GM19324 (cell line): Measurements from ENCODE around the gene SOX6.

ENCODE experiments used
- ATAC-seq: cut with Tn5 transposase; IDR thresholded peaks from one replicate; pipeline ENCODE4 v1.9.1; 2021; ENCODE audit warnings: mild to moderate bottlenecking, moderate library complexity; ENCODE audit not compliant: unreplicated experiment, low FRiP score

SOX6 gene

DNA sequence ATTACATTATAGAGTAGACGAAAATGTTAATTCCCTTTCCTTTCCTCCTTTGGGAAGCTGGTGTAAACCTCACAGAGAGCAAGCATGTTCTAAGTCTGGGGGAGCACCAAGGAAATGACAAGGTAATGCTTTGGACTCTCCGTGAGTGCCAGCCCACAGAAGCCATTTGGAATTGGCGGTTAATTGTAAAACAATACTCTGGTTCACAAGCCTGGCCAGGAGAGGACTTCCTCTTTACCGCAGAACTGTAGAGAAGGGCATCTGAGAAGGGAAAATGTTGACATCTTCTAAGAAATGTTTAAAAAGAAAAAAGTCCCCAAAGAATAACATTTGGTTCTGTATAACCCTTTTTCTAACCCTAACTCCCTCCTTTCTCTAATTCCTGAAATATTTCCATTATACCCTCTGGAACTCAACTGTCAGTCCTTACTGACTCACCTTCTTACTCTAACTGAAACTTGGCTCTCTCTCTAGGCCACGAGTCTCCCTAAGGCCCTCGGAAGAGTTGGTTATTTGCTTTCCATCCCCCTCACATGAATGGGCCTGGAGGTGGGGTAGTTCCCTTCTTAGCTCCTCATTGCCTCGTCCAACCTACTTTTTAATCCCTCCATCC is 379.8 kb downstream of the SOX6 start:
- ATAC-seq: no peak

DNA sequence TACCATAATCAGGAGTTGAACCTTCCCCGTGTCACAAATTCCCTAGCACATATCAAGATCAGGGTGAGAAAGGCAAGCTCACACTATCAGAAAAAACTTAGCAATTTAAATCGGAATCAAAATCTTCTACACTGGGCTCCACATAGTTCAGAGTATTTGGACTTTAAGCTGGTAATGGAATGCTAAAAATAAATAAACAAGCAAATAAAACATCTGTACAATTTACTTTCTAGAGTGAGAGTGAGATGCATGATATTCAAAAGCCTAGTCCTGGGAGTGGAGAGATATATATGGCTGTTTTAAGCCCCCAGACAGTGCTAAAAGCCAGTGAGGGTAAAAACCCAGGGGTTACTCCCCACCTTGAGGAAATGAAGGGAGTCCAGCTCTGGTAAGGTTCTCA is 380.6 kb downstream of the SOX6 start:
- no peak for ATAC-seq

GRCh38 chr11:15972838-15973237 is 383.5 kb downstream of the SOX6 start:
- ATAC-seq: no peak

DNA sequence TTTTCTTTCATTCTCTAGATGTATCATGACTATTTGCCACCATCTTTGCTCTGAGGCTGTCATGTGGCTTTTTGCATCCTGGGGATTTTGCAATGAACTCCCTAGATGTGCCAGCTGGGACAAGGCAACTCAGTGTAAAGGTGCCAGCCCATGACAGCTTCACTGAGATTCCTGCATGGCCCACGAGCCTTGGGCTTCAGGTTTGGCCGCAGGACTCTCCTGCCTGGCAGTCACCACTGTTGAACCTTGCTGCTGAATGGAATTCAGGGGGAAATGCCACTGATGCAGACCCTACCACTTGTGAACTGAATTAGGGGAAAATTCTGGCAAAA is 385.2 kb downstream of the SOX6 start:
- no peak for ATAC-seq

- no peak for ATAC-seq
These were observed 385.7 kb downstream of the SOX6 start for GRCh38 chr11:15970506-15971214.

DNA sequence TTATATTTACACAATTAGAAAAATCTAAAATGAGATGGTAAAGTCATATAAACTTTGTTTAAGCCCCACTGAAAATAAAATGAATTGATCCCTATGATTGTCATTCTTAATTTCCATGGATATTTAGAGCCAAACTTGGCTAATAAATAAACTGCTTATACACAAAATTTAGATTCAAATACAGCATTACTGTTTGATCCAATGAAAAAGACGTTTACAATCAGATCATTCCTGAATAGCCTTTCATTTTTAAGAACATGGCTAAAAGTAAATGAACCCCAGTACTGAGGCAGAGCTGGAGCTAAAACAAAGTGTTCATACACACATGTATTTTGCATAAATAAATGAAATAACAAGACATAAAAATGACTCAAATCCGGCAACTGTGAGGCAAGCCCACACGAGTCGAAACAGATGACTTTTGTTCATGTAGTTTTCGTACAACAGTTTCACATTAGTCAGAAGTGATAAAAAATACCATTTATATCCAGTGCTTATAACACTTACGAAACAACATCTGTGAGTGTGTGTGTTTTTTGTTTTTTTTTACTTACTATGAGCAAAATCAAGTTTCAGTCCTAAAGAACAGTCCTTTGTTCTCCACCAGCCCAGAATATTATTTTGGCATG is 386.5 kb downstream of the SOX6 start:
- ATAC-seq: no peak

GRCh38 chr11:15969281-15969680 is 387.1 kb downstream of the SOX6 start:
- peak; percentile 70 for ATAC-seq

GRCh38 chr11:15968461-15969130 is 387.8 kb downstream of the SOX6 start:
- no peak for ATAC-seq

DNA sequence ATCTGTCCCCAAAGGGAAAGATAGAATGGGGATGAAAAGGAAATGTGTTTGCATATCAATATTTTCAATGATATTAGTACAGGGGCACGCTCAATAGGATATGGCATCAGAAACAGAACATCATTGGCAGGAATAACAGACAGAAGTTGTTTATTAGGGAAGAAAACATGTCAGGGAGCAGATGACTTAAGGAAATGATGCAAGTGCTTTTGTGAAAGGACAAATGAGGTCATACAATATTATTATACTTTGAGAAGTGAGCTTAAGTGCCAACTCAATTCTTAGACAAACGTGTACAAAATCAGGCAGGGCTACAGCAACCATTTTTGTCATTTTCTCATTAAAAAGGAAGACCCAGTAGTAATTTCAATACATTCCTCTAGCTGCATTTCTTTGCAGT is 388.4 kb downstream of the SOX6 start:
- no peak for ATAC-seq

GRCh38 chr11:15967166-15967565 is 389.2 kb downstream of the SOX6 start:
- ATAC-seq: no peak

DNA sequence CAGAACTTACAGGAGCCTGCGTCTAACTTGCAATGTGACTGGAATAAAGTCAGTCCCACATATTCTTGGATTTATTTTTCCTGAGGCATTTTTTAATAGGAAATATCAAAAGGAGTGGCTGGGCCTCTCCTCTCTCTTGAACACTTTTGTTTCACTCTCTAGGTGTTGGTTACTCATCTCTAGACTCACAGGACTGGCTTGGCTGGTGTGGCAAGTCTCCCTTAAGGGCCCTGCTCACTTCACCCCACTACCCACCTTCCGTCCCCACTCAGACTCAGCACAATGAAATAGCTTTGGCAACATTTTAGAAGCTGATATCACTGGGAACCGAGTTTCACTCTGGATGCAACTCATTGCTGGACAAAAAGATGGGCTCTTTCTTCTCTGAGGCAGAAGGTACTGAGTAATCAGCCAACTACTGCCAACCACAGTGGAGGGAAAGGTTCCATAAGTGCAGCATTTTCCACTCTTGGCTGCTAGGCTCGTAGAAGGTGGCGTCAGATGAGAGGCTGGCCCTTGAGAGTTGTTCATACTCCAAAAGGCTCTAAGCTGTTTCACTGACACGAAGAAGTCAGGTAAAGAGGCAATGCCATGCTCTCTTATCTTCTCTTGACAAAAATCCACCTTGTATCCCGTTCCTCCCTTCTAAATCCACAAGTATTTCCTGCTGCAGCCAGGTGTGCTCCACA is 390.6 kb downstream of the SOX6 start:
- ATAC-seq: no peak

- ATAC-seq: no peak
These were observed 393.1 kb downstream of the SOX6 start for GRCh38 chr11:15963266-15963665.

DNA sequence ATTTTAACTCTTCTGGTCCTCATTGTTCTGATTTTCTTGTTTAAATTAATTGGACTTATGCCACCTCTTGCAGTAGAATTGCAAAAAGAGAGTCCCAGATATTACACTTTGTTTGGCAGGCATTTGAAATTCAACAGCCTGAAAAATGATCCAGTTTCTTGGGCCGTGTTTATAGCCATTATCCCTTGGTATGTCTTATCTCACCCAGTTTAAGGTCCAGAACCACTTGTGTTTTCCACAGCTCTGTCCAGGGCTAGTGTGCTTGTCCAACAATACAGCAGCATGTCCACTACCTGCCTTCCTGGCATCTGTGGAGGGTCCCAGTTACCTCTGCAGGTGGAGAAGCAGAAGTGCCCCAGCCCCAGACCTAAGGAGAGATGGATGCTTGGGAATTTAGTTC is 397.4 kb downstream of the SOX6 start:
- no peak for ATAC-seq

DNA sequence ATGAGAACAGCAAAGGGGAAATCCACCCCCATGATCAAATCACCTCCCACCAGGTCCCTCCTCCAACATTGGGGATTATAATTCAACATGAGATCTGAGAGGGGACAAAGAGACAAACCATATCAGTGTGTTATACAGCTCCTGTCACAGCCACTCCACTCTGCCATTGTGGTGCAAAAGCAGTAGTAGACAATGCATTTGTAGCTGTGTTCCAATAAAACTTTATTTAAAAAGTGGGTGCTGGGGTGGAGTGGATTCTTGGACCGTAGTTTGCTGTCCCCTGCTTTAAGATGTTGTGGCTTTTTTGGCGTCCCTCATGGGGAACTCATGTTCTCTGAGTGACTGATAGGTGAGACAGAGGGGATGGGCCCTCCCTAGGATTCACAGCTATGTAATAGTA is 399.1 kb downstream of the SOX6 start:
- ATAC-seq: no peak

DNA sequence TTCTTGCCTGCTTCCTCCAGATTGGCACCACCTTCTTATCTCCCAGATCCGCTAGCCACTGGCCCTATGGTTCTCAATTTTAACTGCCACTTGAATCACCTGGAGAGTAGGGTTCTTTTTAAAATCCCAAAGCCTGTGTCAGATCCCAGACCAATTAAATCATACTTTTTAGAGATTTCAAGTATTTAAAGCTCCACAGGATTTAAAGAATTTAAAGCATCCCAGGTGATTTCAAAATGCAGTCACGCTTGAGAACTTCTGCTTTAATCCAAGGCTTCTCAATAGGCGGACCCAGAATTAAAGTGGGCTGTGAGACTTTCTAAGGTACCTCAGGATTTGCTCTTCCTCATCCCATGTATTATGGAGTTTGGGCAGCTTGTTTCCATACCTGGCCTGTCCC is 400.0 kb downstream of the SOX6 start:
- ATAC-seq: no peak

DNA sequence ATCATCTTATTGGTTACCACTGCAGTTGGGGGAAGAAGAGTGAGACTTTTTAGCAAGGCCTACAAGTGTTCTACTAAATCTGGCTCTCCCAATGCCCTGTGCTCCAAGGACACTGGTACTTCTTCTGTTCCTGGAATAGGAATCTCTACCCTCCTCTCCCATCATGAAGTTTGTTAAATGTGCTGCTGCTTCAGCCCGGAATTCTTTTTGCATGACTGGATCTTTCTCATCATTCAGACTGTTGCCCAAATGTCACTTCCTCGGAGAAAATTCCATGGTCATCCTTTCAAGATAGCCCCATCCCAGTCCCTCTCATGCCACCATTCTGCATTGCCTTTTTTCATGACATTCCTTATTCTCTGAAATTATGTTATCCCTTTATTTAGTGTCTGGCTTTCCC is 400.8 kb downstream of the SOX6 start:
- no peak for ATAC-seq

- ATAC-seq: no peak
These were observed 408.4 kb downstream of the SOX6 start for GRCh38 chr11:15947681-15948648.

- no peak for ATAC-seq
These were observed 410.6 kb downstream of the SOX6 start for GRCh38 chr11:15945726-15946125.

- ATAC-seq: no peak
These were observed 411.9 kb downstream of the SOX6 start for GRCh38 chr11:15944460-15944859.
